Stimulated activated CD4-positive, alpha-beta T cell treated with anti-CD3 and anti-CD28 coated beads, Interleukin-1b, Interleukin-23, amount 100 ng/mL, for 48 hours (primary cell): ENCODE data around the gene PAM.
"Not testable (repeated sequence)": the region's sequence is repeated elsewhere in the genome, so short reads cannot be mapped to it uniquely, and the experiment has no call there.

Source experiments
- DNase-seq: peaks from one replicate; pipeline ENCODE4 v3.0.0-alpha.2; 2020

PAM gene

GRCh38 chr5:102753889-102754766 lies 977 bp upstream of the PAM start:
- no peak for DNase-seq

GRCh38 chr5:102755686-102756371 lies 724 bp downstream of the PAM start:
- peak; percentile 86 for DNase-seq

- no peak for DNase-seq
Observed at GRCh38 chr5:102758576-102758975, 3.5 kb downstream of the PAM start.

GRCh38 chr5:102759289-102759688 lies 4.2 kb downstream of the PAM start:
- no peak for DNase-seq

GRCh38 chr5:102759700-102760099 lies 4.6 kb downstream of the PAM start:
- DNase-seq = no peak

DNA sequence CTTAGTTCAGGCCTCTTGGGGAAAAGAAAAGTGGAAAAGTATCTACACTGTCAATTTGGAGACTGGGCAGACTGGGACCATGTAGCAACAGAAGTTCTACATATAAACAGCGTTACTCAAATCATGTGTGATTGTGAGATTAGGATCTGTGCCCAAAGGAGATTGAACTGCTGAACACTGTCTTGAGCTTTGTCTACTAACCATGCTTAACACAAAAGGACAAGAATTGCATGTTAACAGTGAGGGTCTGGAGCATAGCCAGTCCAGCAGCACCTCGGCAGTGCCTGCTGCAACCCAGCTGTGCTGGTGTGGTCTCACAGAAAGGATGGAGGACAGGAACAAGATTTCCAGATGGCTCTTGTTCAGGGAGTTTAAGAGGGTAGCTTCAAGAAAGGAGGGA lies 5.7 kb downstream of the PAM start:
- DNase-seq = no peak

DNA sequence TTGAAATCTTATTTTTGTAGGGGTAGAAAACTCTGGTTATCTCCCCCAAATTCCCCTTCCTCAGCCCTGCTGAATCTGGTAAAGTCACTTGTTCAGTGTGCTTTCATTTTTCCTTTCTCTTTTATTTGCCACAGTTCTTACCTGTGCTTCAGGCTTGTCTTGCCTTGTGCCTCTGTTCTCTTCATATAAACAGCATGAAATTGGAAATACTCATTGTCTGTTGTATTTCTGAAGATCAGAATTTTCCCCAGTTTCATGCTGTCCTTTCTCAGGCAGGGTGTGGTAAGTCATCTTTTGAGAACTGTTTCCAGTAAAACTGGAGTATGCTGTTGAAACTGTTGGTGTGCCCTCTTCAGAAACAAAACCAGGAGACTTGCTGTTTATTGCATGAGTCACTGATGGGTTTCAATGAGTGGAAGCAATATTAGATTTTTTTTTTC lies 7.0 kb downstream of the PAM start:
- no peak for DNase-seq

- no peak for DNase-seq
Observed at GRCh38 chr5:102762562-102763227, 7.6 kb downstream of the PAM start.

DNA sequence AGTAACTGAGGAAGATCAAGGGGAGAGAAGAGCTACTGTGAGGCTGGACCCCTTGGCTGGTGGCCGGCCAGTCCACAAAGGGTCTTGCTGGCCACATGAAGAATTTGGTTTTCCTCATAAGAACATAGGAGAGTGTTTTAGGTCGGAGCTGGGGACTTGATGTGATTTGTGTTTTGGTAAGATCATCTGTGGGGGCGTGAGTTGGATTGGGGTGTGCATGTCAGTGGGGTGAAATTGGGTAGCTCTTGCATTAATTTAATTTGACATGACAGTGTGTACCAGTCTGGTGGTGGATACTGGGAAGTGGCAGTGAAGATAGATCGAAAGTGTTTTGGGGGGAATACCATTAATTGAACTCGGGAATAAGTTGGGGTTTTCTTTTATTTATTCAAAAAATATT lies 8.6 kb downstream of the PAM start:
- DNase-seq = no peak

DNA sequence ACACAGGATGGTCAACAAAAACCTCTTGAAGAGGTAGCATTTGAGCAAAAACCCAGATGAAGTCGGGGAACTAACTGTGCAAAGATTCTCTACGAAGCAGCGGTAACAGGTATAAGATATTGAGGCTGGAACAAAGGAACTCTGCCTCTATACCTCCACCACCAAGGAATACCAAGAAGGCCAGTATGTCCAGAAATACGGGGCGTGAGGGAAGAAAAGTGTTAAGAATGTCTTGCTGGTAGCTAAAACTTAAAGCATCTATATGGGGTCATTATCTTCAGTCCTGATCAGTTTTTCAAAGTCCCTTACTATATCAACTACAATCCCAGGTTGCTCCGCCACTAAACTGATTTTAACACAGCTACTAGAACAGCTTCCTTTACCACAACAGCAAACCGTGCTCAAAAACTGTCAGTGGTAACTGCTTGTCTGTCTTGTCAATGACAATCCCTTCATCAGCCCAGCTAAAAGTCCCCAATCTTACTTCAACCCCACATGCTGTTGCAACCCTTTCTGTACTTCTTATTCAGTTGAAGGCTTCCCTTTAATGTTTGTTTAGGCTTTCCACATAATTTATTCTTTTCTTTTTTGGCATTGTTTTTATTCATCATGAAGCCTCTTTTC lies 9.4 kb downstream of the PAM start:
- DNase-seq = no peak

DNA sequence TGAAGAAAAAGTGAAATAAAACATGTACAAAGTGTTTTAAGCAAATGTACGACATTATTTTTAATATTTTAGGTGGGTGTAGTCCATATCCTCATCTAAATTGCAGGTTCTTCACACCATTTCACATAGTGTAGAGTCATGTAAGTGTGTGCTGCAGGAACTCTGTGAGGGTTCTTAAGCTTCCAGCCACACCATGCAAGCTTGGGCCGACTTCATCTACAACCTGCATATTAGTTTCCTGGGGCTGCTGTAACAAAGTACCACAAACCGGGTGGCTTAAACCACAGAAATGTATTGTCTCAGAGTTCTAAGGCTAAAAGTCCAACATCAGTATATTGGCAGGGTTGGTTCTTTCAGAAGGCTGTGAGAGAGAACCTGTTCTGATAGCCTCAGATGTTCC lies 10.2 kb downstream of the PAM start:
- no peak for DNase-seq

DNA sequence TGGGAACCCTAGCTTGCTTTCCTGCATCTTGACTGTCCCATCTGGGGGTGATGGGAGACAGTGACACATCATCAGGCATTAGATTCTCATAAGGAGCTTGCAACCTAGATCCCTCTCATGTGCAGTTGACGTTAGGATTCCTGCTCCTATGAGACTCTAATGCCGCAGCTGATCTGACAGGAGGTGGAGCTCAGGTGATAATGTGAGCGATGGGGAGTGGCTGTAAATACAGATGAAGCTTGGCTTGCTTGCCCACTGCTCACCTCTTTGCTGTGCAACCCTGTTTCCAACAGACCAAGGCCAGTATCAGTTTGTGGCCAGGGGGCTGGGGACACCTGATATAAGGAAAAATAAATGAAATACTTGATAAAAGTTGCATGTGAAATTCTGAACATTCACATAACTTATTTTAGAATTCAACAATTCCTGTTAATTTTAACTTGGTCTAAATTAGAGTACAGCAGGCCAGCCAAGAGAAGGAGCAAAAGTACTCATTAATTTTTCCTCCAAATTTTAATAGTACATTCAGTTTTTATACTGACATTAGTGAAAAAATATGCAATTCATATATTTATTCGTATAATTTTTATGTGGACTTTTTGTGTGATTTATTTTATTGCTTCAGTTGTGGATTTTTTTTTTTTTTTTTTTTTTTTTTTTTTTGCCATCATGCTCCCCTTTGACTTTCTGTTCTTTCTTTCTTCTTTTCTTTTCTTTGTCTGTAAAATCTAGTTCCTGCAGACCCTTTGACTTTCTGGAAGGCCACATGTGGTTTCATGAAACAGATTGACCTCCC lies 11.4 kb downstream of the PAM start:
- DNase-seq = no peak

DNA sequence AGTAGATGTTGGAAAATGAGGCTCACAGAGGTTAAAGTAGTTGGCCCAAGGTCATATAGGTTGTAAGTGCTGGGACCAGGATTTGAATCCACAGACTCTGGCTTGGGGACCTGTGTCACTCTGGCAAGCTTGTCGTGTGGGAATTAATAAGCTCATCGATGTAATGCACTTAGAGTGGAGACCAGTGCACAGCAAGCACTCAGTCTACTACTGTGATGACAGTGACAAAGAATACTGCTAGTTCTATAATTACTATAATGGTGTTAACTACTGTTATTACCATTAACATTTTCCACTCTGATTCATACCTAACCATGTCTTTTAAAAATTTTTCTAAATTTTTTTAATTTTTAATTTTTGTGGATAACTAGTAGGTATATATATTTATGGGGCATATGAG lies 12.8 kb downstream of the PAM start:
- DNase-seq = peak; percentile 35

GRCh38 chr5:102770803-102771202 lies 15.7 kb downstream of the PAM start:
- no peak for DNase-seq

DNA sequence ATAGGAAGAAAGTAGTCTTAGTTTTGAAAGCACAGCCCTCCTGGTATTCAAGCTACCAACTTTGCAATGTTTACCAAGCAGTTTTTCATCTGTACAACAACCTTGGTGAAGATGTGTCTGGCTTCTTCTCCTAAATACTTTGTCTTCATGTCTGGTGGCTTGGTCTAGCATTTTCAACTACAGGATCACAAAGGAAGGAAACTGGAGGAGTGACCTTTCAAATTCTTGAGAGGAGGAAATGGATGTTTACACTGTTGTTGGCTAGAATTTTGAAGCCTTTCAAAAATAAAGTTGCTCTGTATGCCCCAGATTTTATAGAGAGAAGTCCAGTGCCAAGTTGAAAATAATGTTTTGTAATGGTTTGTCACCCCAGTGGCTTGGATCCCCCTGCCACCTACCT lies 16.3 kb downstream of the PAM start:
- no peak for DNase-seq

GRCh38 chr5:102772273-102772672 lies 17.2 kb downstream of the PAM start:
- DNase-seq = no peak

DNA sequence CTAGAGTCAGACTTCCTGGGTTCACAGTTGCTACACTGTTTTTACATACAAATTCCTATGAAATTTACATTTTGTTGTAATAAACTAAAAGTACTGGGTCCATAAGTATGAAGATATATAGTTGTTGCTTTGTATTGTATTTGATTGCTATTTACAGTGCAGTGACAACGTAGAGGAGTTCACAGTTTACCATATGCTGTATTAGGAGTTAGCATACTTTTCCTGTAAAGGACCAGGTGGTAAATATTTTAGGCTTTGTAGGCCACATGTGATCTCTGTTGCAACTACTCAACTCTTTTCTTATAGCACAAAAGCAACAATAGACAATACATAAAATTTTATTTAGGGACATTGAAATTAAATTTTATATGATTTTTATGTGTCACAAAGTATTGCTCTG lies 18.0 kb downstream of the PAM start:
- no peak for DNase-seq

GRCh38 chr5:102775756-102776155 lies 20.7 kb downstream of the PAM start:
- DNase-seq = not testable (repeated sequence)

DNA sequence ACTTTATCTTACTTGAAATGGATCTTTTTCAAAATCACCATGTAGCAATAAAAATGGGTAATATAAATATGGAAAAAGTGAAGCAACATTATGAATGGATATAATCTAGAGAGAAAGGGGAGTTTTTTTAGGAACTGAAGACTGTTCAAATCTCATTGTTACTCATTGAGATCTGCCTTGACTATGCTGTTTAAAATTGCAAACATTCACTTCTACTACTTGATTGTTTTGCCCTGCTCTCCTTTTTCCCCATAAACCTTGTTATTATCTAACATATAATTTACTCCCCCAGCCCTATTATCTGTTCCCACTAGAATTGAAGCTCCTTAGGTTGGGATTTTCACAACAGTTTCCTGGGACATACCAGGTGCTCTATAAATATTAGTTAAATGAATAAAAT lies 22.0 kb downstream of the PAM start:
- DNase-seq = no peak

DNA sequence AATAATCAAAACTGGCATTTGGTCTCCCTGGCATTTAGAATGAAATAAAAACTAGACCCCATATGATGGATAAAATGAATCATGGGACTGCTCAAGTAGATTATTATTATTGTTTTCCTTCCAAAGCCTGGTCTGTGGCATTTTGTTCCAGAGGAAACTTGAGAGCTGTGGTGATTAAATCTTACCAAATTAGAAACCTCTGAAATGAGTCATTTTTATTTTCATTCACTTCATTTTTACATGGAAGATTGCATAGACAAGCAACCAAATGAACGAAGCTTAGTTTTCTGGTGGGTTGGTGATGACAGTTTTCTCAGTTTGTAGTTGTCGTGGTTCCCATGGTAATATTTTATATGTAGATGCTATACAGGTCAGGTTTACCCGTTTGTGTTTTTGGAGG lies 23.4 kb downstream of the PAM start:
- DNase-seq = no peak

- no peak for DNase-seq
Observed at GRCh38 chr5:102781359-102781758, 26.3 kb downstream of the PAM start.

- DNase-seq = no peak
Observed at GRCh38 chr5:102781786-102782185, 26.7 kb downstream of the PAM start.
